H1 (cell line): Measurements from ENCODE around the gene HS6ST1. TPM values are rescaled to one million over a fixed set of nuclear protein-coding genes. Genes with fewer than 3 reads are reported as not detected.

ENCODE experiments used
- CTCF ChIA-PET: fragments of 300-600 bp; sonication (Branson Sonifier 250); formaldehyde crosslinking; loops from one replicate; lab custom pipeline; 2021; ENCODE audit not compliant: partially characterized antibody; lab: Charles Lee
- POLR2A ChIA-PET: fragments of 300-600 bp; sonication (Branson Sonifier 250); formaldehyde crosslinking; loops from one replicate; lab custom pipeline; 2021; ENCODE audit warnings: inconsistent platforms; ENCODE audit not compliant: partially characterized antibody; lab: Charles Lee
- DNase-seq, 2 experiments: peaks; one replicate each; pipeline versions ENCODE4 v3.0.0 to v3.0.0-alpha.2; 2010 to 2022; ENCODE audit warnings: low spot score in 2 of 2, low read depth in 1 of 2, mixed read lengths in 1 of 2
- FAIRE-seq: peaks from 2 replicates; lab custom pipeline; 2011; peaks lifted over from hg19 to GRCh38; lab: Jason Lieb, UNC
- H2AFZ ChIP-seq: 2 replicates; pipeline ENCODE4 v1.8.1; 2012; ENCODE audit warnings: low read length, inconsistent platforms
- H2AK5ac ChIP-seq: 2 replicates; pipeline ENCODE4 v1.6.1; 2013; ENCODE audit warnings: low read depth, low read length
- H2BK120ac ChIP-seq: replicated peaks from 2 replicates; pipeline ENCODE3; 2013; ENCODE audit warnings: low read depth, low read length, inconsistent platforms
- H2BK12ac ChIP-seq: 2 replicates; pipeline ENCODE4 v1.6.1; 2013; ENCODE audit warnings: low read depth, low read length
- H2BK15ac ChIP-seq: 2 replicates; pipeline ENCODE4 v1.6.1; 2013; ENCODE audit warnings: low read length
- H2BK20ac ChIP-seq: 2 replicates; pipeline ENCODE4 v1.6.1; 2013; ENCODE audit warnings: low read length
- H2BK5ac ChIP-seq: 2 replicates; pipeline ENCODE4 v1.6.1; 2013; ENCODE audit warnings: low read depth, low read length
- H3K14ac ChIP-seq: 2 replicates; pipeline ENCODE4 v1.6.1; 2013; ENCODE audit warnings: inconsistent platforms; ENCODE audit not compliant: insufficient read length
- H3K18ac ChIP-seq: 2 replicates; pipeline ENCODE4 v1.6.1; 2013; ENCODE audit warnings: low read length; ENCODE audit errors: extremely low read depth
- H3K23ac ChIP-seq: 2 replicates; pipeline ENCODE4 v1.6.1; 2013; ENCODE audit warnings: inconsistent platforms; ENCODE audit not compliant: insufficient read length
- H3K23me2 ChIP-seq: 2 replicates; pipeline ENCODE4 v1.6.1; 2013; ENCODE audit warnings: low read depth, low read length
- H3K27ac ChIP-seq: 2 replicates; pipeline ENCODE4 v1.6.1; 2011; ENCODE audit warnings: low read depth, low read length, inconsistent platforms
- H3K27me3 ChIP-seq, 4 experiments: replicated peaks in 1 of 4; 1 replicate in 1 of 4; 2 replicates in 3 of 4; pipeline versions ENCODE4 v1.6.1 to v1.8.1; 2011 to 2013; ENCODE audit warnings: low read length in 3 of 4, mild to moderate bottlenecking in 3 of 4, inconsistent platforms in 2 of 4, mixed read lengths in 2 of 4, moderate library complexity in 1 of 4; ENCODE audit not compliant: control insufficient read depth in 3 of 4, insufficient read depth in 3 of 4; ENCODE audit errors: extremely low read depth in 1 of 4
- H3K36me3 ChIP-seq, 4 experiments: 2 replicates each; pipeline versions ENCODE4 v1.6.1 to v1.8.1; 2011 to 2013; ENCODE audit warnings: mild to moderate bottlenecking in 4 of 4, low read length in 3 of 4, moderate library complexity in 2 of 4, control low read depth in 1 of 4, inconsistent platforms in 1 of 4; ENCODE audit not compliant: insufficient read depth in 4 of 4, control insufficient read depth in 2 of 4
- H3K4ac ChIP-seq: replicated peaks from 2 replicates; pipeline ENCODE3; 2013; ENCODE audit warnings: low read length, low read depth, mixed read lengths, inconsistent platforms; ENCODE audit not compliant: insufficient read length
- H3K4me1 ChIP-seq, 4 experiments: replicated peaks in 1 of 4; 1 replicate in 1 of 4; 2 replicates in 3 of 4; pipeline versions ENCODE4 v1.6.1 to v1.8.1; 2011 to 2013; ENCODE audit warnings: low read length in 3 of 4, inconsistent platforms in 2 of 4, mixed read lengths in 1 of 4; ENCODE audit not compliant: insufficient read depth in 4 of 4, control insufficient read depth in 3 of 4
- H3K4me2 ChIP-seq, 2 experiments: 2 replicates each; pipeline versions ENCODE4 v1.6.1 to v1.8.1; 2011 to 2013; ENCODE audit warnings: low read depth in 2 of 2, low read length in 2 of 2, control low read depth in 1 of 2, inconsistent platforms in 1 of 2, mild to moderate bottlenecking in 1 of 2; ENCODE audit not compliant: insufficient read depth in 1 of 2
- H3K4me3 ChIP-seq, 4 experiments: fragments of 200-600, 300-600 bp in 1 of 4; sonication (generic), shearing (Covaris generic), sonication (Bioruptor Twin) in 1 of 4; 2 replicates each; pipeline versions ENCODE4 v1.5.1 to v1.8.1; 2011 to 2016; ENCODE audit warnings: low read length in 4 of 4, low read depth in 3 of 4, control low read depth in 2 of 4, inconsistent platforms in 2 of 4, mild to moderate bottlenecking in 2 of 4, mixed read lengths in 1 of 4, moderate library complexity in 1 of 4; ENCODE audit not compliant: insufficient read depth in 2 of 4; ENCODE audit errors: extremely low read depth in 1 of 4
- H3K56ac ChIP-seq: replicated peaks from 2 replicates; pipeline ENCODE3; 2013; ENCODE audit warnings: low read depth, mild to moderate bottlenecking, mixed read lengths, low read length, inconsistent platforms; ENCODE audit not compliant: insufficient read length
- H3K79me1 ChIP-seq: 2 replicates; pipeline ENCODE4 v1.6.1; 2013; ENCODE audit warnings: low read depth, low read length, control low read depth
- H3K79me2 ChIP-seq, 2 experiments: 2 replicates each; pipeline versions ENCODE4 v1.6.1 to v1.8.1; 2012 to 2013; ENCODE audit warnings: low read length in 2 of 2, mild to moderate bottlenecking in 2 of 2, inconsistent platforms in 1 of 2; ENCODE audit not compliant: insufficient read depth in 2 of 2, control insufficient read depth in 1 of 2
- H3K9ac ChIP-seq, 4 experiments: replicated peaks in 1 of 4; 1 replicate in 1 of 4; 2 replicates in 3 of 4; pipeline versions ENCODE4 v1.6.1 to v1.8.1; 2011 to 2013; ENCODE audit warnings: low read depth in 3 of 4, low read length in 3 of 4, control low read depth in 2 of 4, mild to moderate bottlenecking in 2 of 4, moderate library complexity in 2 of 4, inconsistent platforms in 1 of 4; ENCODE audit errors: extremely low read depth in 1 of 4
- H3K9me3 ChIP-seq, 2 experiments: 2 replicates each; pipeline versions ENCODE4 v1.6.1 to v1.8.1; 2012 to 2013; ENCODE audit warnings: mild to moderate bottlenecking in 2 of 2, moderate library complexity in 2 of 2, control low read depth in 1 of 2, inconsistent platforms in 1 of 2, low read depth in 1 of 2, low read length in 1 of 2, mixed read lengths in 1 of 2; ENCODE audit not compliant: insufficient read depth in 2 of 2
- H4K20me1 ChIP-seq, 2 experiments: replicated peaks in 1 of 2; 2 replicates each; pipeline versions ENCODE3 to v1.8.1; 2011 to 2013; ENCODE audit warnings: inconsistent platforms in 2 of 2, low read length in 2 of 2, mild to moderate bottlenecking in 1 of 2; ENCODE audit not compliant: insufficient read depth in 2 of 2, control insufficient read depth in 1 of 2
- H4K5ac ChIP-seq: 2 replicates; pipeline ENCODE4 v1.6.1; 2013; ENCODE audit warnings: low read length, low read depth, mixed read lengths, inconsistent platforms; ENCODE audit not compliant: insufficient read length
- H4K8ac ChIP-seq: 2 replicates; pipeline ENCODE4 v1.8.0; 2013; ENCODE audit warnings: mild to moderate bottlenecking, moderate library complexity, low read length, inconsistent platforms; ENCODE audit not compliant: insufficient read depth; ENCODE audit errors: extremely low read depth
- H4K91ac ChIP-seq: replicated peaks from 2 replicates; pipeline ENCODE3; 2013; ENCODE audit warnings: low read length, mixed read lengths, inconsistent platforms; ENCODE audit not compliant: insufficient read length
- GABPA ChIP-seq: IDR thresholded peaks from 2 replicates; pipeline ENCODE4 v1.6.1; 2011; ENCODE audit warnings: mild to moderate bottlenecking, low read length, moderate library complexity, borderline replicate concordance; ENCODE audit not compliant: insufficient read depth
- JUN ChIP-seq: IDR thresholded peaks from 2 replicates; pipeline ENCODE4 v1.6.1; 2011; ENCODE audit warnings: low read depth, mild to moderate bottlenecking, improper control_type of control experiment, low read length
- RAD21 ChIP-seq, 2 experiments: IDR thresholded peaks in 1 of 2; conservative IDR thresholded peaks in 1 of 2; 2 replicates each; pipeline ENCODE4 v1.6.1; 2011; ENCODE audit warnings: low read depth in 2 of 2, low read length in 2 of 2, improper control_type of control experiment in 1 of 2, inconsistent platforms in 1 of 2, mild to moderate bottlenecking in 1 of 2, moderate library complexity in 1 of 2
- RBBP5 ChIP-seq: IDR thresholded peaks from 2 replicates; pipeline ENCODE4 v1.7.1; 2012; ENCODE audit warnings: low read depth, mild to moderate bottlenecking, inconsistent platforms, low read length, moderate library complexity, borderline replicate concordance
- TEAD4 ChIP-seq: IDR thresholded peaks from 2 replicates; pipeline ENCODE4 v1.6.1; 2012; ENCODE audit warnings: low read depth, low read length, inconsistent platforms, mixed read lengths
- WGBS, 2 experiments: shearing (Covaris generic) in 1 of 2; methylation state at CpG; one replicate each; pipeline versions ENCODE4 v1.1.6 to v1.1.7; 2013 to 2015; ENCODE audit warnings: low lambda C conversion rate in 2 of 2, mixed read lengths in 2 of 2, inconsistent platforms in 1 of 2, low coverage in 1 of 2, missing lambda C conversion rate in 1 of 2; ENCODE audit not compliant: insufficient replicate concordance in 2 of 2, insufficient coverage in 1 of 2, insufficient read length in 1 of 2; ENCODE audit errors: extremely low coverage in 1 of 2, missing lambda C conversion rate in 1 of 2; 5-methylcytosine and 5-hydroxymethylcytosine counted together
- polyA plus RNA-seq, 7 experiments: library from polyadenylated mRNA; depleted of rRNA in 3 of 7; stranded (reverse) in 5 of 7; unstranded in 2 of 7; fragments of >200 nt in 5 of 7; fragments of 200-250 nt in 2 of 7; gene quantifications; 1 replicate in 5 of 7; 2 replicates in 1 of 7; 4 replicates in 1 of 7; pipeline versions ENCODE4 v1.2.1 to v1.2.3, GENCODE V29; 2011 to 2013; ENCODE audit warnings: missing spikeins in 2 of 7, mixed read lengths in 2 of 7
- total RNA-seq: library from RNA; stranded (reverse); fragmentation: NEBNext Ultra II Directional; extraction: Animal tissue kit (Norgen Biotek cat#: 25700); gene quantifications from 2 replicates; pipeline ENCODE4 v1.2.1, GENCODE V29; 2021
- TF ChIP-seq, protein P1 (sequence below), 3 experiments: IDR thresholded peaks; 1 replicate in 2 of 3; 2 replicates in 1 of 3; pipeline versions ENCODE4 v1.5.1 to v1.6.1; 2011; ENCODE audit warnings: low read length in 3 of 3, mild to moderate bottlenecking in 3 of 3, inconsistent platforms in 2 of 3, low read depth in 1 of 3, moderate library complexity in 1 of 3; ENCODE audit not compliant: insufficient read depth in 1 of 3; ENCODE audit errors: control extremely low read depth in 1 of 3

The HS6ST1 gene
- total and polyA plus RNA-seq, 2 of the 8 experiments (the other 6 are each of a cell fraction or from before 2014, with no cell fraction given): 37.4 to 74.6 TPM

DNA sequence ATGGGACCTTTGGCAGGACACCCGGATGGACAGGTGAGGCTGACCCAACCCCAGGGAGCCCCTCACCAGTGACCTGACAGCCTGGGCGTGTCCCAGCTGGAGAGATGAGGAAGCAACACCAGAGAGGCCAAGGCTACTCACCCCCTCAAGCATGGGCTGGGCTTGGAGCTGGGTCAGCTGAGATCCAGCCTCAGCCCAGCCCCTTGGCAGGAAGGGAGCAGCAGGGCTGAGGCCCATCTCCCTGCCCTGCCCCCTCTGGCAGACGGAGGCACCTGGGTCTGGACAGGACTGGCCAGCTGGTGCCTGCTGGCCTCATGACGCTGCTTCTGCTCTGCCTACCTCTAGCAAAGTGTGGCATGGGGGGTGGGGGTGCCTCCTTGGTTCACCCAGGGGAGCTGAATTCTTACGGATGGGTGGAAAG is 37.8 kb downstream of the HS6ST1 start:
- Histone ChIP-seq H2BK15ac (no peak overlapping the region), H3K4ac (no peak overlapping the region), H3K23me2 (no peaks in the 10 kb centered on the region), H3K27me3 (no peaks in the 10 kb centered on the region), H3K14ac (no peak overlapping the region), H3K4me2 (no peak overlapping the region), H2AFZ (no peak overlapping the region), H2BK120ac (no peak overlapping the region), H4K8ac (no peak overlapping the region; the same call in 1 of the 2 replicates), H2BK20ac (no peak overlapping the region), H4K20me1 (peaks cover 32 to 64% of the 10 kb centered on the region in 2 experiments), H3K4me3 (no peak overlapping the region), H2AK5ac (no peak overlapping the region), H3K23ac (no peak overlapping the region), H4K5ac (no peak overlapping the region), H3K18ac (peak overlapping the region; percentile 24), H3K9me3 (no peaks in the 10 kb centered on the region), H3K79me1 (peaks cover 28% of the 10 kb centered on the region), H3K79me2 (peaks cover 0 to 66% of the 10 kb centered on the region in 2 experiments; a peak in 2 of 4 replicates), H2BK12ac (no peak overlapping the region), H3K27ac (no peak overlapping the region), H2BK5ac (no peak overlapping the region; the same call in 1 of the 2 replicates), H3K56ac (no peak overlapping the region), H3K9ac (no peak overlapping the region), H3K4me1 (peaks cover 0 to 16% (median 9%) of the 10 kb centered on the region in 4 experiments; a peak in 5 of 7 replicates), H3K36me3 (peaks cover 0 to 2% (median under 1%) of the 10 kb centered on the region in 4 experiments; a peak in 1 of 8 replicates), H4K91ac (no peak overlapping the region)
- POLR2A ChIA-PET: interaction anchor here (1.3 kb wide), 1 partner anchor 10 kb away, joined by 3 read pairs; no protein-coding TSS in a partner anchor
- TF ChIP-seq GABPA: 0 out of 2 replicates have a peak, but pooled peaks have one; percentile 23
- TF ChIP-seq JUN: no peak
- 0 out of 4 replicates have a peak, but pooled peaks of 1 of the 2 experiments have one; percentile 13 for TF ChIP-seq RAD21 (IDR thresholded peaks at IDR 0.05 in 1 of 2, conservative IDR thresholded peaks at IDR 0.05 in 1 of 2; ENCODE audit: low read depth in 2 of 2, low read length in 2 of 2)
- TF ChIP-seq TEAD4: no peak
- TF ChIP-seq, protein P1, sequence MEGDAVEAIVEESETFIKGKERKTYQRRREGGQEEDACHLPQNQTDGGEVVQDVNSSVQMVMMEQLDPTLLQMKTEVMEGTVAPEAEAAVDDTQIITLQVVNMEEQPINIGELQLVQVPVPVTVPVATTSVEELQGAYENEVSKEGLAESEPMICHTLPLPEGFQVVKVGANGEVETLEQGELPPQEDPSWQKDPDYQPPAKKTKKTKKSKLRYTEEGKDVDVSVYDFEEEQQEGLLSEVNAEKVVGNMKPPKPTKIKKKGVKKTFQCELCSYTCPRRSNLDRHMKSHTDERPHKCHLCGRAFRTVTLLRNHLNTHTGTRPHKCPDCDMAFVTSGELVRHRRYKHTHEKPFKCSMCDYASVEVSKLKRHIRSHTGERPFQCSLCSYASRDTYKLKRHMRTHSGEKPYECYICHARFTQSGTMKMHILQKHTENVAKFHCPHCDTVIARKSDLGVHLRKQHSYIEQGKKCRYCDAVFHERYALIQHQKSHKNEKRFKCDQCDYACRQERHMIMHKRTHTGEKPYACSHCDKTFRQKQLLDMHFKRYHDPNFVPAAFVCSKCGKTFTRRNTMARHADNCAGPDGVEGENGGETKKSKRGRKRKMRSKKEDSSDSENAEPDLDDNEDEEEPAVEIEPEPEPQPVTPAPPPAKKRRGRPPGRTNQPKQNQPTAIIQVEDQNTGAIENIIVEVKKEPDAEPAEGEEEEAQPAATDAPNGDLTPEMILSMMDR (IDR thresholded peaks at IDR 0.05; ENCODE audit: control extremely low read depth in 1 of 3, insufficient read depth in 1 of 3, low read depth in 1 of 3, low read length in 3 of 3): peak in 1 of 3 experiments; percentile 34; a peak in 1 of 4 replicates
- TF ChIP-seq RBBP5: no peak
- 86% methylated on average over 5 of the region's 5 CpGs; no CpG with 5 or more reads in 1 of the 2 experiments for WGBS, 2 experiments
- FAIRE-seq: no peak
- CTCF ChIA-PET: interaction anchor here (1.0 to 1.9 kb wide), 4 partner anchors 11 to 25 kb away, joined by 3 to 4 read pairs (median 4); no protein-coding TSS in a partner anchor
- DNase-seq: no peak
